HL-60 (cell line): ENCODE data around the gene OARD1.

Experiments used
- CTCF ChIP-seq: IDR thresholded peaks from one replicate; pipeline ENCODE4 v1.5.1; 2011; ENCODE audit warnings: low read length, control low read depth, inconsistent platforms; ENCODE audit not compliant: insufficient read depth
- GABPA ChIP-seq: IDR thresholded peaks from 2 replicates; pipeline ENCODE4 v1.6.1; 2012; ENCODE audit warnings: low read depth
- POLR2AphosphoS5 ChIP-seq: IDR thresholded peaks from 2 replicates; pipeline ENCODE4 v1.6.1; 2012; ENCODE audit warnings: low read depth
- SPI1 ChIP-seq: IDR thresholded peaks from 2 replicates; pipeline ENCODE4 v1.6.1; 2012; ENCODE audit warnings: low read depth, mild to moderate bottlenecking, borderline replicate concordance
- TF ChIP-seq, protein P1 (sequence below): IDR thresholded peaks from 2 replicates; pipeline ENCODE4 v1.6.1; 2012; ENCODE audit warnings: low read depth; ENCODE audit not compliant: insufficient replicate concordance

DNA sequence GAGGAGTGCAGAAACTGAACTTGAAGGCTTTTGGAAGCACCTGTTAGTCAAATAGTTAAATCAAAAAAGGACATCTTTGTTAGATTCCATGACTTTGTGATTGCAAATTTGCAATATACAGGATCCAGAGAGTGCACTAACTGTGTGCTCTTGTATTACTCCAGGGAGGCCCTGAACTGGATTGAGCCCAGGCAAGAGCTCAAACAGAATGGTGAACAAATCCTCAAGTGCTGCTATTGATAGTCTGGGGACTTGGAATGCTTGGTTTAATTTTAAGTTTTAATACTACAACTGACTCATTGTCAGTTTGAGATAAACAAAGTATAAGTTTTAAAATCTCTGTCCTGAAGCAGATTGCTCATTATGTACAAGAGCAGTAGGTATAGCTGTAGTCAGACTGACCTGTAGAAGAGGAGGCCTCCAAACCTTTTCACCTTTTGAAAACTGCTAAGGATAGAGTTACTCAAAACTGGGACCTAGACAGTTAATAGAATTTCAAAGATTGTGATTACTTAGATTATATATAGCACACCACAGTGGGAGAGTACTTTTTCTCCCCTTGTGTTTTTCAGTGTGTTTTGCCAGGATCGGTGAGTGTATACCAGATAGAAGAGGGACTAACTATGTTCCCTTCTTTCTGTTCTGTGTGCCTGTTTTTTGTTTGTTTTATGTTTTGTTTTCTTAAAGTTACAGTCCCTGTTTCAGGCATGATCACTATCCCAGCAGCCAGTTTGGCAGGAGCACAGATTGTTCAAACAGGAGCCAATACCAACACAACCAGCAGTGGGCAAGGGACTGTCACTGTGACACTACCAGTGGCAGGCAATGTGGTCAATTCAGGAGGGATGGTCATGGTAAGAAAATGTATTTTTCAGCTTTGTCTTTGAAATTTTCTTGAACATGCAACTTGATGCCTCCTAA, 18.9 kb upstream of the OARD1 start:
- TF ChIP-seq POLR2AphosphoS5: no peak
- TF ChIP-seq CTCF: no peak
- TF ChIP-seq, protein P1, sequence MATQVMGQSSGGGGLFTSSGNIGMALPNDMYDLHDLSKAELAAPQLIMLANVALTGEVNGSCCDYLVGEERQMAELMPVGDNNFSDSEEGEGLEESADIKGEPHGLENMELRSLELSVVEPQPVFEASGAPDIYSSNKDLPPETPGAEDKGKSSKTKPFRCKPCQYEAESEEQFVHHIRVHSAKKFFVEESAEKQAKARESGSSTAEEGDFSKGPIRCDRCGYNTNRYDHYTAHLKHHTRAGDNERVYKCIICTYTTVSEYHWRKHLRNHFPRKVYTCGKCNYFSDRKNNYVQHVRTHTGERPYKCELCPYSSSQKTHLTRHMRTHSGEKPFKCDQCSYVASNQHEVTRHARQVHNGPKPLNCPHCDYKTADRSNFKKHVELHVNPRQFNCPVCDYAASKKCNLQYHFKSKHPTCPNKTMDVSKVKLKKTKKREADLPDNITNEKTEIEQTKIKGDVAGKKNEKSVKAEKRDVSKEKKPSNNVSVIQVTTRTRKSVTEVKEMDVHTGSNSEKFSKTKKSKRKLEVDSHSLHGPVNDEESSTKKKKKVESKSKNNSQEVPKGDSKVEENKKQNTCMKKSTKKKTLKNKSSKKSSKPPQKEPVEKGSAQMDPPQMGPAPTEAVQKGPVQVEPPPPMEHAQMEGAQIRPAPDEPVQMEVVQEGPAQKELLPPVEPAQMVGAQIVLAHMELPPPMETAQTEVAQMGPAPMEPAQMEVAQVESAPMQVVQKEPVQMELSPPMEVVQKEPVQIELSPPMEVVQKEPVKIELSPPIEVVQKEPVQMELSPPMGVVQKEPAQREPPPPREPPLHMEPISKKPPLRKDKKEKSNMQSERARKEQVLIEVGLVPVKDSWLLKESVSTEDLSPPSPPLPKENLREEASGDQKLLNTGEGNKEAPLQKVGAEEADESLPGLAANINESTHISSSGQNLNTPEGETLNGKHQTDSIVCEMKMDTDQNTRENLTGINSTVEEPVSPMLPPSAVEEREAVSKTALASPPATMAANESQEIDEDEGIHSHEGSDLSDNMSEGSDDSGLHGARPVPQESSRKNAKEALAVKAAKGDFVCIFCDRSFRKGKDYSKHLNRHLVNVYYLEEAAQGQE: no peak
- TF ChIP-seq GABPA: no peak
- TF ChIP-seq SPI1: no peak
